IPS DF 4.7 (cell line): Measurements from ENCODE around the gene SOCS3.

Experiments
- DNase-seq: peaks from one replicate; pipeline ENCODE4 v3.0.0-alpha.2; 2013; ENCODE audit warnings: low spot score; ENCODE audit errors: extremely low read depth

The SOCS3 gene

DNA sequence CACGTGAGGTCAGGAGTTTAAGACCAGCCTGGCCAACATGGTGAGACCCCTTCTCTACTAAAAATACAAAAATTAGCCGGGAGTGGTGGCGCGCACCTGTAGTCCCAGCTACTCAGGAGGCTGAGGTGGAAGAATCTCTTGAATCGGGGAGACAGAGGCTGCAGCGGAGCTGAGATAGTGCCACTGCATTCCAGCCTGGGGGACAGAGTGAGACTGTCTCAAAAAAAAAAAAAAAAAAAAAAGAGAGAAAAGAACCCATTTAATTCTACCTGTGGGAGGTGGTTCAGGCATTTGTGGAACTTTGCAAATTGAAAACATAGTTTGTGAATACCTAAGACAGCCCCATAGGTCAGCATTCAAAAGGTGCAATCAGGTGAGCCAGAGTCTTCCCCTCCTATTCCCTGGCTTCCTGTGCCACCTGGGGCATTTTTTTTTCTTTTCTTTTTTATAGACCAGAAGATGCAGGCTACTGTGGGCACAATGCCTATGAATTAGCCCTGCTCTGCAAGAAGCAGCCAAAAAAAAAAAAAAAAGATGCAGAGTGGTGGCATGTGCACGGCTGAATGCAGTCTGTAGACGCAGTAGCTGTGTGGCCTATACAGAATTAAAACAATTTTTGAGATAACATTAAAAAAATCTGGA is 9.1 kb upstream of the SOCS3 start:
- DNase-seq: no peak

DNA sequence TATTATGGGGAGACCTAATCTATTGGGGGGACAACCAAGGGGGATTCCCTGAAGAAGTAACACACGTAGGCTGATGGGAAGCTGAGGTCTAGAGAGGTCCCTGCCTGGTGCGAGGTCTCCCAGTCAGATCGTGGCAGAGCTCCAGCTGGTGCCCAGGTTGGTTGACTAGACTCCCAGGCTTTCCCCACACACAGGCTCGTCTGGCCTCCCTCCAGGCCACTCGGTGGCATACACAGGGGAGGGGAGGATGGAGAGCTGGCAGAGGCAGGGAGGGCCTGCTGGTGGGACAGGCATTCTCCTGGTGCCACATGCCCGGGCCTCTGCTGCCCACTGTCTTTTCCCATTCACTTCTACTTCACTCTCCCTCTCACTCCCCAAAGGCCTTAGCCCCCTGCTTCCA is 8.5 kb upstream of the SOCS3 start:
- no peak for DNase-seq

DNA sequence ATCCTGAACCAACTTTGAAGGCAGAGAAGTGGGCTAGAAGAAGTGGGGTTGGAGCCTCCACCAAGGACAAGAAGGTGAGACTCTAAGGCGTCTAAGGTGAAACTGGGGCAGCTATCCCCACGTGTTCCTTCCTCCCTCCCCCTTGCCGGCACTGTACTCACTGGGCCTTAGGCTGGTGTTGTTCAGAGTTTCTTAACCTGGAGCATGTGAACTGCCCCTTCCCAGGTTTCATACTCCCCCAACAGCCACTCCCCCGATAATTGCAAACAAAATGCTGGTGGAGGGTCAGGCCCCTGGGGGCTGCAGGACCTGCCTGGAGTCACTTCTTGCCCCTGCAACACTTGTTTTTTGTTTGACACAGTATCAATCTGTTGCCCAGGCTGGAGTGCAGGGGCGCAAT is 7.3 kb upstream of the SOCS3 start:
- DNase-seq: no peak

DNA sequence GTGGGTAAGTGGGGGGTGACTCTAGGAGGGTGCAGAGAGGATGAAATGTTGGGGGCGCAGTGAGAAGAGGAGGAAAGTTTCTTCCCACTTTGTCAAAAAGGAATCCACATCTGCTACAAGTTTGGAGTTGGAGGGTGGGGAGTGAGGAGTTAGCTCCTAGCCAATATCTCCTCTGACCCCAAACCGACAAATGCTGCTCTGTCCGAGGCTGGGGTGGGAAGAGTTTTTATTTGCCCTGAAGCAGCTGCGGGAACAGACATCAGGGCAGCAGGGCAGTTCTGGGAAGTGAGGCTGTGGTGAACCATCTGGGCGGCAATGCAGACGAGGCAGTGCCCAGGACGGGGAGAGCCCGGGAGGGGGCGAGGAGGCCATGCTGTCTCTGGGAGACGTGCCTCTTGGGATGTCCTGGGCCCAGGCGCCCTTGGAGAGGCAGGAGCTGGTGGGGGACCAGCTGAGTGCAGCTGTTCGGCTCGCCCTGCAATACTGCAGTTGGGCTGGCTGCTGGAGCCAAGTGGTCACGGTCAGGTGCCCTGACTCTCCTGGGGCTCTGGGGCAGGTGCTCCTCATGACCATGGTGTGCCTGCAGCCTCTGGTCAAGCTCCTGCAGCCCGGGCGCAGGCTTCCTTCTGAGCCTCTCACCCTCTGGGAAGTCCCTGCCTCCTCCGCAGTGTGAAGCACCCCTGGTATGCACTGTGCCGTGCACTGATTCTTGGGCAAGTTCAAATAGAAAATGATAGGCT is 6.4 kb upstream of the SOCS3 start:
- DNase-seq: no peak

DNA sequence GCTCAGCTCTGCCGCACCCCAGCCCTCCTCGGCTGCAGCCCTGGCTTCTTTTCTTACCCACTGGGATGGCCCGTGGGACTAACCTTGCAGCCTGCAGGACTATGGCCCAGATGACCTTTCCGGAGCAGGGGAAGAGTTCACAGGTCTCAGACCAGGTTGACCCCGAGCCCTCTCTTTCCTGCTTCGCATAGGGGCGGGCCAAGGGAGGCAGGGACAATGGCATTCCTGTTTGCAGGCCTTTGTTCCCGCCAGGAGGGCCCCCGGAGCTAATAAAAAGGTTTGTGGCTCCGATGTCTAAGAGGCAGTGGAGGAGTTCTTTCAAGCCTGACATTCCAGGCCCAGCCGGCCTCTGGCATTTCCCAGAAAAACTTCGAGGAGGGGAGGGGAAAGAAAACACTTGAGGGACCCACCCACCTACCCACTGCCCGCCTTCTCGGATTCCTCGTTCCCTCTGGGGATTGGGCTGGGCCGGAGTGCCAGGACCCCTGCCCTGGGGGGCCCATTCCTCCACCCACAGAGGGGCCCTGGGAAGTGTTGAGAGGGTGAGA is 5.8 kb upstream of the SOCS3 start:
- DNase-seq: no peak

DNA sequence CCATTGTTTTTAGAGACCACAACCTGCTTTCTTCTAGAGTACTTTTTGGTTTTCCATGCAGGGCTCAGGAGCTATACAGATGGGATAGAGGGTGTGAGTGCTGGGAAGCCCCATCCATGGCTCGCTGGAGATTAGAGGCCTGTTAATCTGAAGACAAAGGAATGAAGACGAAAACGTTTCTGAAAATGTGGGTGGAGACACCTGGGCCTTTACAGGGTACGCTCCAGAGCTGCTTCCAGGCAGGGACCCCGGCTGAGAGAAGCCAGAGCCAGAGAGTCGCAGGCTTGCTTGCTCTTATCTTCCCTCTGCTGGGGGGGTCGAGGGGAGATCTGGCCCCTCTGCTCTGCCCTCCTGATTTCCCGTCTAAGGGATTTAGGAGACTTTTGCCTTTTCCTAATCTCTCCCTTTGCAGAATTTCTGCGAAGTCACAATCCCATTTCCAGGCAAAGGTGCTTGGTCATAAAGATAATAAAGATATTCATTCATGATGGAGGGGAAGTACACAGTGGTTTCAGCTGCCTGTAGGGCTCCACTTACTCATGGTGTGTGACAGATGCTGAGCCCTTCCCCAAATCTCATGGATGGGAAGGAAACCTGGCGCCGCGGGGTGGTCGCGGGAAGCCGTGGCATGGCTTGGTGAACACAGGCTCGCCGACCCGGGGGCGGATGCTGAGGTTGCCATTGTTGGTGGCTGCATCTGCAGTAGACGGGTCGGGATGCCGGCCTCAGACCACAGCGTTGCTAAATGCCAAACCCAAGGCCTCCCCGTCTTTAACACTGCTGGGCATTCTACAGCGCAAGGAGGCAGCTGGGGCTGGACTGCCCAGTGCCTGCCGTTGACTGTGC is 4.8 kb upstream of the SOCS3 start:
- no peak for DNase-seq

DNA sequence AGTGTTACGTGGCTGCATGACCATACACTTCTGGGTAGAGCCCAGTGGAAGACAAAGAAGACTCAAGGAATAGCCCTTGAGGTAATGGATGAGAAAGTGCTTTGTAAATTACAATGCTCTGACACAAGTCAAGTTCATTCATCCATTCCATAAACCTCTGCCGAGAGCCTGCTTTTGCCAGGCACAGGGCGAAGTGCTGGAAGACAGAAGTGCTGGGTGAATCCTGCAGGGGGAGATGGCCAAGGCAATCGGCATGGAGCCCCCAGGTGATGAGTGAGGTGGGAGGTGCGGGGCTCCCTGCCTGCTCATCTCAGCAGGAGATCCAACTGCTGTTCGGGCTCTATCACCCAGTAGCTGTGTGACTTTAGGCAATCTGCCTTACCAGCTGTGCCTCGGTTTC is 2.8 kb upstream of the SOCS3 start:
- no peak for DNase-seq

DNA sequence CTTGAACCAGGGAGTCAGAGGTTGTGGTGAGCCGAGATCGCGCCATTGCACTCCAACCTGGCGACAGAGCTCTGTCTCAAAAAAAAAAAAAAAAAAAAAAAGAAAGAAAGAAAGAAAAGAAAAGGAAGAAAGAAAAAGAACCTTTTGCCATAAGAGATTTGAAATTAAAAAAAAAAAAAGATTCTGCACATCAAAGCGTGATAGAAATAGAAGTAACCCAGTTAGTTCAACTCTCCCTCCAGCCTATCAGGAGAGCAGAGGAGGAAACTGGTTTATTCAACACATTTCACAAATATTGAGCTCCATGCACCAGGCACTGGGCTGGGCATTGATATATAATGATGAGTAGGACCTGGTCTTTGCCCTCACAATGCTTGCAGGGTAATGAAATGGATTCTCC is 2.4 kb upstream of the SOCS3 start:
- DNase-seq: no peak

DNA sequence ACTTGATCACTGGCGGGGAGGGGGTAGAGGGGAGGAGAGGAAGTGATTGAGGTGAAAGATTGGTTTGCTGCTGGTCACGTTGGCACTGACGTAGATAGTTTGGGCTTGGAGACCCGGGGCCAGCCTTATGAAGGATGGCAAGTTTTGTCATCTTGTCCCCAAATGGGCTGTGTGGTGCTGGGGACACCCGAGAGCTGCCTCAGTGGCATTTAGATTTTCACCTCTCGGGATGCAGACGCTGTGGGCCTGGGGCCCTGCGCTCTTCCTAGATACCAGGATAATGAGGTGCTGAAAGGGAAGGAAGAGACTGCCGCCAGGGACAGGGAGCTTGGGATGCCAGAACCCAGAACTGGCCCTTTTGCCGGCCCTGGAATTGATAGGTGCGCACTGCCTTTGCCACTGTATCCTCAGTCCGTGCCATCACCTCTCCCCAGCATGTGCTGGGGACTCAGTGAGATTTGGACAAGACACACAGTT is 1.4 kb upstream of the SOCS3 start:
- no peak for DNase-seq

DNA sequence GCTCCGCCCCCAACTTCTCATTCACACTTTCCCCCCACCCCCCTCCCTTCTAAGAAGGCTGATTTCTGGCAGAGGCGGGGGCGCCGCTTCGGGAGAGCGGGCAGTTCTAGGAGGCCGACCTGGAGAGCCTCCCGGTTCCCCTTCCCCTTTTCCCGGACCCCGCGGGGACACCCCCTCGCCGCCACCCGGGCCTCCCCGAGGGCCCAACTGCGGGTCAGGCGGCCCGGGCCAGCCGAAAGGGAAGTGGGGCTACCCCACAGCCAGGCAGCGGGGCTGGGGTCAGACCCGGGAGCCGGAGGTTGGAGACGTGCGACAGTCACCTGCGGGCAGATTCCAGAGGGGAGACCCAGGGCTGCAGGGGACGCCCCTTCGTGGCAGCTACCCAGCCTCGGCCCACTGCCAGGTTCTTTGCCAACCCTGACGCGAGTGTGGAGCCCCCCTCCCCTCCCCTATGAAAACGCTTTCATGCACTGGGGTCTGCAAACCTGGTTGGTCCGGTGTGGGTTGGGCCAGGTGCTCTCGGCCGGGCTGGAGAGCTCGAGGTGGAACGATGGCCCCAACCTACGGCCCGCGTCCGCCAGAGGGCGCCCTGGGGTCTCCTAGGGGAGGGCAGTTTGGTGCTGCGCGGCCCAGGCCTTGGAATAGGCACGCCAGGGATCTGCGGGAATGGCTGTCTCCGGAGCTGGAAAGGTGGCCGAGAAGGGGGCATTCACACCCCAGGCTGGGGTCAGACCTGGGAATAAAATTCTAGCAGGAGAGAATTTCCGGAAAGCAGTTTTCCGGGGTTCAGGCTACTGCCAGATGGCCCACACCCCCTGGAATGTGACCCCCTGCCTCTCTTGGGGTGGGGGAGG is 721 bp upstream of the SOCS3 start:
- no peak for DNase-seq

DNA sequence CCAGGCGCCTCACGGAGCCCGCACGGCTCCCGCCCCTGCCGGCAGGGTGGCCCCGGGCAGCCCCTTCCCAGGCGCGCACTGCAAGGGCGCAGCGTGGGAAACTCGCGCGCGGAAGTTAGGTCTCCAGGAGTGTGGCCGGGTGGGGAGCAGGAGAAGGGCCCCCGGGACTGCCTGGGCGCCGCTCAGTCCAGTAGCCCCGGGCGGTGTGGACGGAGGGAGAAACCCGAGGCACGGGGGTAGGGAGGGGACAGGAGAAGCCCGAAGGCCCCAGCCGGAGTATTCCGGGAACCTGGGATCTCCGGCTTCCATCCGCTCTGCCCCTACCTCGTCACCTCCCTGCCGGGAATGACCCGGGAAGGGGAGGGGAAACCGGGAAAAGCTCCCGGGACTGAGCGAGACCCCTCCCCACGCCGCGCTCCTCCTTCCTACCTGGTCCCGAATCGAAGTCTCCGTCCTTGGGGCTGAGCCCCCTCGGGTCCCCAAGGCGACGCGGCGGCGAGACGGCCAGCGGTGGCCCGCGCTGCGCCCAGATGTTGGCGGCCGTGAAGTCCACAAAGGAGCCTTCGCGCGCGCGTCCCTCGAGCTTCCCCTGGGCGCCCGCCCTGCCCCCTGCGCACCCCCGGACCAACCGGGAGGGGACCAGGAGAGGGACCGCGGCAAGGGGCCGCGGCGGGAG is 418 bp downstream of the SOCS3 start:
- DNase-seq: no peak

DNA sequence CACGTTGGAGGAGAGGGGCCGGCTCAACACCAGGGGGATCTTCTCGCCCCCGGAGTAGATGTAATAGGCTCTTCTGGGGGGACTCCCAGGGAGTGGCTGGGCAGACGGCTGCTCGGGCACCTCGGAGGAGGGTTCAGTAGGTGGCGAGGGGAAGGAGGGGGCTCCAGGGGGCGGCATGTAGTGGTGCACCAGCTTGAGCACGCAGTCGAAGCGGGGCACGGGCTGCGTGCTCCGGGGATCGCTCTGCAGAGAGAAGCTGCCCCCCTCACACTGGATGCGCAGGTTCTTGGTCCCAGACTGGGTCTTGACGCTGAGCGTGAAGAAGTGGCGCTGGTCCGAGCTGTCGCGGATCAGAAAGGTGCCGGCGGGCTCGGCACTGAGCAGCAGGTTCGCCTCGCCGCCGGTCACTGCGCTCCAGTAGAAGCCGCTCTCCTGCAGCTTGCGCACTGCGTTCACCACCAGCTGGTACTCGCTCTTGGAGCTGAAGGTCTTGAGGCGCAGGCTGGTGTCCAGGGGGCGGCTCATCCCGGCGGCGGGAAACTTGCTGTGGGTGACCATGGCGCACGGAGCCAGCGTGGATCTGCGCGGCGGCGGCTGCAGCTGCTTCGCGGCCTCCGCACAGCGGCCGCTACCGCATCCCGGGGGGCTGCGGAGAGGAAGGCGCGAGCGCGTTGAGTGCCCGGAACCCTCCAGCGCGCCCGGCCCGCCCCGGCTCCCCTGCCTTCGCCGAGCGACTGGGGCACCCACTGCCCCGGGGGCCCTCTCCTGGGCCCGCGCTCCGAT is 1.1 kb downstream of the SOCS3 start:
- no peak for DNase-seq

DNA sequence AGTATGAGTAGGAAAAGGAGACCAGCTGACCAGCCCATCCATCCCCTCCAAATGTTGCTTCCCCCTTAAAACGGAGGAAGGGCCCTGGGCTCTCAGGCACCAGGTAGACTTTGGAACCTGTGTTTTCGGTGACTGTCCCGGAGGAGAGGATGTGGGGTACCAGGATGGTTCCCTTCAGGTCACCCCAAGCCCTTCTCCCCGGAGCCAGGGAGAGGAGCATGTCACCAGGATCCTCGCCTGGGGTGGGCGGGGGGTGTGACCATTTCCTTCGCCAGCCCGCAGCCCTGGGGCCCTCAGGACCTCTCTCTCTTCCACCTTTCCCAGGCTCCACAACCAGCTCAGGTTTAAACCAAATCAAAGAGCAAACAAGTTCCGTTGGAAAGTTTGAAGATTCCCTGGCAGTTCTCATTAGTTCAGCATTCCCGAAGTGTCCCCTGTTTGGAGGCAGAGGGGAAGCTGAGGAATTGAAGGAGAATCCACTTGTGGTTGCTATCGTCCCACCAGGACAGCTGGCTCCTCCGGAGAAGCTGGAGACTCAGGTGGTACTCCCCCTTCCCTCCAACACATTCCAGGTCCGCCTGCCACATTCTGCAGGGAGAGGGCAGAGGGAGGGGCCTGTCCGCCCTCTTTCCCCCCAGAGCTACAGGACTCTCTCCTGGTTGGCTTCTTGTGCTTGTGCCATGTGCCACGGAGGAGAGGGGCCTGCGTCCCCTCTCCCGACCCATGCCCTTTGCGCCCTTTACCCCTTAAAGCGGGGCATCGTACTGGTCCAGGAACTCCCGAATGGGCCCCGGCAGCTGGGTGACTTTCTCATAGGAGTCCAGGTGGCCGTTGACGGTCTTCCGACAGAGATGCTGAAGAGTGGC is 2.0 kb downstream of the SOCS3 start:
- no peak for DNase-seq

DNA sequence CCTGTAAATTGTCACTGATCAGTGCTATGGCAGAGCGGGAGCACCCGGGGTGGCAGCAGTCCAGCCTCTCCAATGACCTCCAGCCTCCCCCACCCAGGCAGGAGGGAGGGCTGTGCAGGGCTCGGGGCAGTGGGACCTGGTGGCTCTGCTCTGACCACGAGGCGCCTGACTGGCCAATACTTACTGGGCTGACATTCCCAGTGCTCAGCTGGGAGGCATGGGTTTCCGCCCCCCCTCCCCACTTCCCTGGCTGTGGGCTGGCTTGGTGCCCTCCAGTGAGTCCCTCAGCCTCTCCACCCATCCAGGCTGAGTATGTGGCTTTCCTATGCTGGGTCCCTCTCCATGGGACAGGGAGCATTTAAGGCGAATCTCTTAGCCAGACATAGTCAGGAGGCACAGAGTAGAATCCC is 2.7 kb downstream of the SOCS3 start:
- no peak for DNase-seq

DNA sequence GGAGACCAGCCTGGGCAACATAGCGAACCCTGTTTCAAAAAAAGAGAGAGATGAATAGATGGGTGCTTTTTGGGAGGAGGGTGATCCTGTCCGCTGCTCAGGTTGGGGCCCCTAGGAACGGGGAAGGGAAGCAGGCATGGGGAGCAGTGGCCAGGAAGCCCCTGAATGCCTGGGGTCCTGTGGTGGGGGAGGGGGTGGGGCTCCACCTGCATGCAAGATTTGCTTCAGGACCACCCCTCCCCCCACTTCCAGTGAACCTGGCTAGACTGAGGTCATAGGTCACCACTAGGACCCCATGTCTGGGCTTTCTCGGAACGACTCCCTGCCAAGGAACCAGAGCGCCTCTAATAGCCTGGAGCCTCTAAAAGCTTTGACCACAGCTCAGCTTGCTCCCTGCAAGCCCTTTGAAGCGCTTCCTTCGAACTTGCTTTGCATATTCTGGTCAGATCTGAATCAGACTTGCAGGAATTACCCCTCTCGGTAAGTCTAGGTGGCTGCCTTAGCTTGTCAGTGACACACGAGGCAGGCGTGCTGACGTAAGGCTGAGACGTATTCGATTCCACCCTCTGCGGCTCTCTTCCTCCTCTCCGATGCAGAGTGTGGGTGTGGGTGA is 3.7 kb downstream of the SOCS3 start:
- no peak for DNase-seq

DNA sequence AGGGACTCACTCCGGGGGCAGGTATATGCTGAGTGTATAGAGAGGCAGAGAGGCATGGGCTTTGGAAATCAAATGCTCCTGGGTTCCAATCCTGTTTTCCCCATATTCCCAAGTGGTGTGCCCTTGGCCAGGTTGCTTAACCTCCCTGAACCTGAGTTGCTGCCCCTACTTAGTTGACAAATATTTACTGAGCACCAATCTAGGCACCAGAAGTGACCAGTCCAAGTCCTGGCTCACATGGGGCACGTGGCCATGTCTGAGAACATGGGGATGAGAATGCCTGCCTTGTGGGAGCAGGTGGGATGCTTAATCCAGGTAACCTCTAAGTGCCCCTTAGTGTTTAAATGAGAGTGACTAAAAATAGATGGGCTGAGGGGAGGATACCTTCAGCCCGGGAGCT is 4.2 kb downstream of the SOCS3 start:
- no peak for DNase-seq

DNA sequence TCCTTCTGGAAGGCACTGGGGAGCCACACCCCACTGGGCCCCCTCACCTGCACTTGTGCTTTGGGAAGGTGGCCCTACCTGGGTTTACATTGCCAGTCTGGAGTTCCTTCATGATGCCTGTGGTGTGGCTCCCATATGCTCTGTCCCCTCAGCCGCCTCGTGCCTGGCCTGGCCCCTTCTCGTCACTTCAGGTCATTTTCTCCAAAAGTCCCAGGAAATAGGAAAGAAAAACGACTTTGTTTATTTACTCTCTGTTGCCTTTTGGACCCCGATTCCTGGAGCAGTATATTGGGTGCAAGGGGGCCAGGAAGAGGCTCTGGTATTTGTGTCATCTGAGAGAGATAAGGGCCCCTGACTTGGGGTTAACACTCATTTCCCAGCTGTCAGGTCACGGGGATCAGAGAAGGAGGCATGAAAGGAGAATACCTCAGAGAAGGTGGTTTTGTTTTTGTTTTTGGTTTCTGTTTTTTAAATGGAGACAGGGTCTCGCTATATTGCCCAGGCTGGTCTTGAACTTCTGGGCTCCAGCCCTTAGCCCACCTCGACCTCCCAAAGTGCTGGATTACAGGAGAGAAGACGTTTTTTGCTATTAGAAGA is 4.7 kb downstream of the SOCS3 start:
- no peak for DNase-seq

DNA sequence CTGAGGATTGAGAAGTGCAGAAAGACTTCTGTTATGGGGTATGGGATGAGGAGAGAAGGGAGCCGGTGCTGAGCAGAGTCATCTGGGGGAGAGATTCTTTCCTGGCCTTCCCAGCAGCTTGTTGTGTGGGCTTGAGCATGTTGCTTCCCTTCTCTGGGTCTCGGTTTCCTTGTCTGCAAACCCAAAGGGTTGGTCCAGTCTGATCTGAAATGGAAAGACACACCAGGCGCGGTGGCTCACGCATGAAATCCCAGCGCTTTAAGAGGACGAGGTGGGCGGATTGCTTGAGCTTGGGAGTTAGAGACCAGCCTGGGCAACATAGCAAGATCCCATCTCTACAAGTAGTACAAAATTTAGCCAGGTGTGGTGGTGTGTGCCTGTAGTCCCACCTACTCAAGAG is 6.0 kb downstream of the SOCS3 start:
- no peak for DNase-seq
